NT2/D1 (cell line): ENCODE results near the gene GPR32.
"Not testable (repeated sequence)": the region's sequence is repeated elsewhere in the genome, so short reads cannot be mapped to it uniquely, and the experiment has no call there.

ENCODE experiments used
- DNase-seq: peaks from one replicate; pipeline ENCODE4 v3.0.0-alpha.2; 2011; ENCODE audit warnings: low read depth, low spot score
- H3K27me3 ChIP-seq: 2 replicates; pipeline ENCODE4 v1.6.0; 2011; ENCODE audit warnings: mild to moderate bottlenecking; ENCODE audit not compliant: insufficient read length, insufficient read depth
- H3K36me3 ChIP-seq: 2 replicates; pipeline ENCODE4 v1.6.1; 2011; ENCODE audit warnings: mild to moderate bottlenecking, low read length, mixed read lengths; ENCODE audit not compliant: insufficient read depth, insufficient read length
- H3K4me1 ChIP-seq: 2 replicates; pipeline ENCODE4 v1.5.1; 2011; ENCODE audit not compliant: insufficient read depth, insufficient read length
- H3K4me3 ChIP-seq: 2 replicates; pipeline ENCODE4 v1.5.1; 2011; ENCODE audit warnings: low read depth; ENCODE audit not compliant: insufficient read length
- H3K9ac ChIP-seq: 2 replicates; pipeline ENCODE4 v1.6.0; 2011; ENCODE audit warnings: low read depth; ENCODE audit not compliant: insufficient read length
- H3K9me3 ChIP-seq: 2 replicates; pipeline ENCODE4 v1.5.1; 2011; ENCODE audit warnings: mild to moderate bottlenecking, low read length; ENCODE audit not compliant: insufficient read depth
- SUZ12 ChIP-seq: IDR thresholded peaks from 2 replicates; pipeline ENCODE4 v1.6.1; 2011; ENCODE audit not compliant: insufficient read length, insufficient read depth; ENCODE audit errors: extremely low read depth
- YY1 ChIP-seq: IDR thresholded peaks from 2 replicates; pipeline ENCODE4 v1.6.1; 2011; ENCODE audit not compliant: insufficient read length, insufficient read depth
- ZNF274 ChIP-seq: IDR thresholded peaks from 2 replicates; pipeline ENCODE4 v1.6.1; 2011; ENCODE audit warnings: mild to moderate bottlenecking, low read depth, low read length

The GPR32 gene

GRCh38 chr19:50750010-50750409, 20.3 kb upstream of the GPR32 start:
- H3K36me3 ChIP-seq: no peaks in the 10 kb centered on the region
- TF ChIP-seq ZNF274 (no peak), SUZ12 (no peak), YY1 (no peak)
- H3K4me3 ChIP-seq: no peak overlapping the region
- DNase-seq: no peak
- H3K27me3 ChIP-seq: no peaks in the 10 kb centered on the region
- no peak overlapping the region for H3K9ac ChIP-seq
- no peaks in the 10 kb centered on the region for H3K9me3 ChIP-seq
- no peaks in the 10 kb centered on the region for H3K4me1 ChIP-seq

GRCh38 chr19:50753879-50754278, 16.4 kb upstream of the GPR32 start:
- no peaks in the 10 kb centered on the region for H3K4me1 ChIP-seq
- H3K9me3 ChIP-seq: no peaks in the 10 kb centered on the region
- H3K9ac ChIP-seq: no peak overlapping the region
- no peak for DNase-seq
- no peak overlapping the region for H3K4me3 ChIP-seq
- TF ChIP-seq SUZ12 (no peak), ZNF274 (no peak), YY1 (no peak)
- no peaks in the 10 kb centered on the region for H3K27me3 ChIP-seq
- H3K36me3 ChIP-seq: no peaks in the 10 kb centered on the region

GRCh38 chr19:50756244-50756643, 14.0 kb upstream of the GPR32 start:
- H3K9me3 ChIP-seq, H3K4me3 ChIP-seq, H3K4me1 ChIP-seq, H3K36me3 ChIP-seq, DNase-seq, H3K27me3 ChIP-seq, H3K9ac ChIP-seq: not testable (repeated sequence)

- not testable (repeated sequence) for H3K4me3 ChIP-seq, H3K36me3 ChIP-seq, H3K9me3 ChIP-seq, H3K9ac ChIP-seq, DNase-seq, H3K4me1 ChIP-seq, H3K27me3 ChIP-seq
Observed at GRCh38 chr19:50757624-50758023, 12.6 kb upstream of the GPR32 start.

GRCh38 chr19:50759076-50759475, 11.2 kb upstream of the GPR32 start:
- H3K9ac ChIP-seq, H3K4me3 ChIP-seq, H3K36me3 ChIP-seq, H3K9me3 ChIP-seq, H3K4me1 ChIP-seq, H3K27me3 ChIP-seq, DNase-seq: not testable (repeated sequence)

- no peaks in the 10 kb centered on the region for H3K36me3 ChIP-seq
- no peak for TF ChIP-seq ZNF274
- TF ChIP-seq YY1: peak; percentile 32
- H3K27me3 ChIP-seq: no peaks in the 10 kb centered on the region
- H3K9me3 ChIP-seq: no peaks in the 10 kb centered on the region; the same call in 1 of the 2 replicates
- DNase-seq: no peak
- H3K4me1 ChIP-seq: peaks cover 2% of the 10 kb centered on the region
- no peak overlapping the region for H3K4me3 ChIP-seq
- no peak overlapping the region for H3K9ac ChIP-seq
Observed at GRCh38 chr19:50759886-50760285, 10.4 kb upstream of the GPR32 start.

- H3K9ac ChIP-seq, H3K9me3 ChIP-seq, H3K27me3 ChIP-seq, H3K4me3 ChIP-seq, H3K36me3 ChIP-seq, DNase-seq, H3K4me1 ChIP-seq: not testable (repeated sequence)
Observed at GRCh38 chr19:50761501-50761900, 8.8 kb upstream of the GPR32 start.

GRCh38 chr19:50763521-50763920, 6.7 kb upstream of the GPR32 start:
- DNase-seq, H3K4me1 ChIP-seq, H3K4me3 ChIP-seq, H3K36me3 ChIP-seq, H3K9ac ChIP-seq, H3K9me3 ChIP-seq, H3K27me3 ChIP-seq: not testable (repeated sequence)

GRCh38 chr19:50764409-50764808, 5.9 kb upstream of the GPR32 start:
- TF ChIP-seq ZNF274 (no peak), YY1 (no peak), SUZ12 (no peak)
- H3K4me3 ChIP-seq: no peak overlapping the region
- no peak for DNase-seq
- H3K9me3 ChIP-seq: no peaks in the 10 kb centered on the region; the same call in 1 of the 2 replicates
- peaks cover 2% of the 10 kb centered on the region for H3K4me1 ChIP-seq
- no peak overlapping the region for H3K9ac ChIP-seq
- no peaks in the 10 kb centered on the region for H3K36me3 ChIP-seq
- H3K27me3 ChIP-seq: no peaks in the 10 kb centered on the region

GRCh38 chr19:50766746-50767145, 3.5 kb upstream of the GPR32 start:
- not testable (repeated sequence) for DNase-seq

GRCh38 chr19:50767263-50767662, 3.0 kb upstream of the GPR32 start:
- H3K36me3 ChIP-seq, H3K9me3 ChIP-seq, H3K27me3 ChIP-seq, H3K4me3 ChIP-seq, DNase-seq, H3K4me1 ChIP-seq, H3K9ac ChIP-seq: not testable (repeated sequence)

More at GRCh38 chr19:50766746-50767145, 3.5 kb upstream of the GPR32 start:
- H3K9me3 ChIP-seq, H3K36me3 ChIP-seq, H3K4me1 ChIP-seq, H3K9ac ChIP-seq, H3K27me3 ChIP-seq, H3K4me3 ChIP-seq: not testable (repeated sequence)
